ENCODE measurements around the gene CYP4F12. TPM values are rescaled to one million over a fixed set of nuclear protein-coding genes. Genes with fewer than 3 reads are reported as not detected.
A peak's percentile ranks its signal among the peaks of the same experiment; 100 is the strongest.

The CYP4F12 gene
- total and polyA plus RNA-seq, 2 of the 8 experiments (the other 6 are each of a cell fraction or from before 2014, with no cell fraction given) = not detected

DNA sequence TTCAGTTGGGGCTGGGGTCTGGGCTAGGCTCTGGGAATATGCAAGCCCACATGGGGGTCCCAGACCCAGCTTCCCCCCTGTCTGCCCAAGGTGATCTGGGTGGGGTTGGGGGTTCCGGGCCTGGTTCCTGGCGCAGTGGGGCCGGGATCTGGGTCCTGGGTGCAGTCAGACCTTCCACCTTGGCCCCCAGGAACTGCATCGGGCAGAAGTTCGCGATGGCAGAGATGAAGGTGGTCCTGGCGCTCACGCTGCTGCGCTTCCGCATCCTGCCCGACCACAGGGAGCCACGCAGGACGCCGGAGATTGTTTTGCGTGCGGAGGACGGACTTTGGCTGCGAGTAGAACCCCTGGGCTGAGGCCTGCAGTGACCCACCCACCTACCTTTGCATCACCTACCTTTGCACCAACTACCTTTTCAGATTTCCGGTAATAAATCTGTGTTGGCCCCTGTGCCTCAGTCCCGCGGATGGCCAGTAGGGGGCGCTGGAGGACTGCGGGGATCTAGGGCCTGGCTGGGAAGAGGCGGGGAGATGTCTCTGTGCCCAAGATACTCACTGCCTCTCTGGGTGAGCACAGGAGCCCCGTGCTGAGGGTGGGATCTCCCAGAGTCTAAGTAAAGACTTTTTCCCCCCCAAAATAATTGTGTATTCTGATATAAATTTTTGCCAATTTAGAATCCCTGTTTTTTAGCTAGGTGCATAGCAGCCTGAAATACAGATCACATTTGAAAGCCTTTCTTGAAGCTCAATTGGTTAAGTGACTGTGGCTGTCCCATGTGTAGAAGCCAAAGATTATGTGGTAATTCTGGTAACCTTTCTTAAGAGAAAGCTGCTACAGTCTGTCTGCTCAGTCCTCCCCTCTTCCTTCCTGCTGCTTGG is 43.6 kb upstream of the CYP4F12 start:
- H2BK120ac ChIP-seq (replicated peaks; ENCODE audit: low read depth, low read length) = no peak overlapping the region
- peaks cover 37 to 41% of the 10 kb centered on the region in 2 experiments for H3K9me3 ChIP-seq (ENCODE audit: insufficient read depth in 2 of 2, low read depth in 1 of 2, low read length in 1 of 2)
- H3K18ac ChIP-seq (ENCODE audit: extremely low read depth, low read length) = no peak overlapping the region
- H4K91ac ChIP-seq (replicated peaks; ENCODE audit: insufficient read length, low read length) = no peak overlapping the region
- no peaks in the 10 kb centered on the region for H3K79me2 ChIP-seq (ENCODE audit: control insufficient read depth in 1 of 2, insufficient read depth in 2 of 2, low read length in 2 of 2)
- no peak overlapping the region for H2BK20ac ChIP-seq (ENCODE audit: low read length)
- H2AFZ ChIP-seq (ENCODE audit: low read length) = no peak overlapping the region
- no peak overlapping the region for H3K27ac ChIP-seq (ENCODE audit: low read depth, low read length)
- no peak overlapping the region for H3K23ac ChIP-seq (ENCODE audit: insufficient read length)
- no peaks in the 10 kb centered on the region for H4K20me1 ChIP-seq (replicated peaks in 1 of 2; ENCODE audit: control insufficient read depth in 1 of 2, insufficient read depth in 2 of 2, low read length in 2 of 2)
- no peak overlapping the region for H4K5ac ChIP-seq (ENCODE audit: insufficient read length, low read depth, low read length)
- no peak overlapping the region for H2AK5ac ChIP-seq (ENCODE audit: low read depth, low read length)
- POLR2A ChIA-PET (ENCODE audit: partially characterized antibody) = no interaction called here
- H2BK12ac ChIP-seq (ENCODE audit: low read depth, low read length) = no peak overlapping the region
- no peak overlapping the region for H3K4me3 ChIP-seq (ENCODE audit: extremely low read depth in 1 of 4, insufficient read depth in 2 of 4, low read depth in 3 of 4, low read length in 4 of 4)
- H3K4me2 ChIP-seq (ENCODE audit: insufficient read depth in 1 of 2, low read depth in 2 of 2, low read length in 2 of 2) = no peak overlapping the region
- H2BK15ac ChIP-seq (ENCODE audit: low read length) = no peak overlapping the region
- no peak overlapping the region for H3K56ac ChIP-seq (replicated peaks; ENCODE audit: insufficient read length, low read depth, low read length)
- H3K36me3 ChIP-seq (ENCODE audit: control insufficient read depth in 2 of 4, insufficient read depth in 4 of 4, low read length in 3 of 4) = no peaks in the 10 kb centered on the region
- CTCF ChIA-PET (ENCODE audit: partially characterized antibody) = interaction anchor here (0.6 to 0.7 kb wide), 2 partner anchors 328 to 347 kb away, joined by 4 read pairs; no protein-coding TSS in a partner anchor
- H3K27me3 ChIP-seq (replicated peaks in 1 of 4; ENCODE audit: control insufficient read depth in 3 of 4, extremely low read depth in 1 of 4, insufficient read depth in 3 of 4, low read length in 3 of 4) = no peaks in the 10 kb centered on the region
- no peak overlapping the region for H2BK5ac ChIP-seq (ENCODE audit: low read depth, low read length)
- no peak overlapping the region for H3K14ac ChIP-seq (ENCODE audit: insufficient read length)
- H3K4me1 ChIP-seq (replicated peaks in 1 of 4; ENCODE audit: control insufficient read depth in 3 of 4, insufficient read depth in 4 of 4, low read length in 3 of 4) = no peaks in the 10 kb centered on the region
- no peak for TF ChIP-seq NRF1 (IDR thresholded peaks at IDR 0.05; ENCODE audit: low read depth, low read length)
- TF ChIP-seq CHD2 (IDR thresholded peaks at IDR 0.05; ENCODE audit: low read length) = no peak
- TF ChIP-seq, protein P1, sequence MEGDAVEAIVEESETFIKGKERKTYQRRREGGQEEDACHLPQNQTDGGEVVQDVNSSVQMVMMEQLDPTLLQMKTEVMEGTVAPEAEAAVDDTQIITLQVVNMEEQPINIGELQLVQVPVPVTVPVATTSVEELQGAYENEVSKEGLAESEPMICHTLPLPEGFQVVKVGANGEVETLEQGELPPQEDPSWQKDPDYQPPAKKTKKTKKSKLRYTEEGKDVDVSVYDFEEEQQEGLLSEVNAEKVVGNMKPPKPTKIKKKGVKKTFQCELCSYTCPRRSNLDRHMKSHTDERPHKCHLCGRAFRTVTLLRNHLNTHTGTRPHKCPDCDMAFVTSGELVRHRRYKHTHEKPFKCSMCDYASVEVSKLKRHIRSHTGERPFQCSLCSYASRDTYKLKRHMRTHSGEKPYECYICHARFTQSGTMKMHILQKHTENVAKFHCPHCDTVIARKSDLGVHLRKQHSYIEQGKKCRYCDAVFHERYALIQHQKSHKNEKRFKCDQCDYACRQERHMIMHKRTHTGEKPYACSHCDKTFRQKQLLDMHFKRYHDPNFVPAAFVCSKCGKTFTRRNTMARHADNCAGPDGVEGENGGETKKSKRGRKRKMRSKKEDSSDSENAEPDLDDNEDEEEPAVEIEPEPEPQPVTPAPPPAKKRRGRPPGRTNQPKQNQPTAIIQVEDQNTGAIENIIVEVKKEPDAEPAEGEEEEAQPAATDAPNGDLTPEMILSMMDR (IDR thresholded peaks at IDR 0.05; ENCODE audit: control extremely low read depth in 1 of 3, insufficient read depth in 1 of 3, low read depth in 1 of 3, low read length in 3 of 3) = peak; percentile 52 to 65 (median 64)
- TF ChIP-seq PHF8 (conservative IDR thresholded peaks at IDR 0.05; ENCODE audit: low read depth, low read length) = no peak
- peak; percentile 75 for TF ChIP-seq RAD21 (IDR thresholded peaks at IDR 0.05 in 1 of 2, conservative IDR thresholded peaks at IDR 0.05 in 1 of 2; ENCODE audit: low read depth in 2 of 2, low read length in 2 of 2)
- TF ChIP-seq TBP (IDR thresholded peaks at IDR 0.05; ENCODE audit: low read depth, low read length) = no peak
- TF ChIP-seq TAF7 (optimal IDR thresholded peaks at IDR 0.05; ENCODE audit: borderline replicate concordance, low read depth, low read length) = no peak
- TF ChIP-seq GTF2F1 (IDR thresholded peaks at IDR 0.05; ENCODE audit: borderline replicate concordance, low read depth, low read length) = no peak
- FAIRE-seq = no peak
- H3K79me1 ChIP-seq (ENCODE audit: low read depth, low read length) = no peaks in the 10 kb centered on the region
- no peak overlapping the region; the same call in 1 of the 2 replicates for H4K8ac ChIP-seq (ENCODE audit: extremely low read depth, insufficient read depth, low read length)
- H3K4ac ChIP-seq (replicated peaks; ENCODE audit: insufficient read length, low read depth, low read length) = no peak overlapping the region
- 52% methylated on average over 25 of the region's 25 CpGs; no CpG with 5 or more reads in 1 of the 2 experiments for WGBS, 2 experiments (ENCODE audit: extremely low coverage in 1 of 2, insufficient coverage in 1 of 2, insufficient read length in 1 of 2, insufficient replicate concordance in 2 of 2, low coverage in 1 of 2, low lambda C conversion rate in 2 of 2, missing lambda C conversion rate in 1 of 2)
- no peak overlapping the region for H3K9ac ChIP-seq (replicated peaks in 1 of 4; ENCODE audit: extremely low read depth in 1 of 4, low read depth in 3 of 4, low read length in 3 of 4)
- no peaks in the 10 kb centered on the region for H3K23me2 ChIP-seq (ENCODE audit: low read depth, low read length)
- DNase-seq (ENCODE audit: low read depth in 1 of 2, low spot score in 2 of 2) = peak in 1 of 2 experiments; percentile 83
